HepG2 (cell line): ENCODE results near the gene C16orf78. TPM values are rescaled to one million over a fixed set of nuclear protein-coding genes. Genes with fewer than 3 reads are reported as not detected.

Experiments
- ATAC-seq: fragments of 200-7000 bp; cut with Tn5 transposase; 3 replicates; pipeline ENCODE4 v1.9.1; 2020; ENCODE audit warnings: mild to moderate bottlenecking, moderate library complexity
- BruUV-seq: library from RNA; stranded (reverse); fragments of 400-500 nt; replicated peaks from 2 replicates; lab custom pipeline; 2021; lab: Mats Ljungman, UMichigan
- CTCF ChIA-PET: fragments of 300-600 bp; formaldehyde crosslinking; extraction: SDS; loops from one replicate; lab custom pipeline; 2021; ENCODE audit warnings: low total read pairs, inconsistent platforms, low intra/inter-chr PET ratio; lab: Yijun Ruan, JAX
- POLR2A ChIA-PET: fragments of 350-600 bp; sonication (Branson Sonifier 250); formaldehyde crosslinking; loops from one replicate; lab custom pipeline; 2020; ENCODE audit warnings: antibody characterized with exemption, inconsistent platforms; lab: Yijun Ruan, JAX
- DNase-seq: peaks from one replicate; pipeline ENCODE4 v3.0.0-alpha.2; 2015; ENCODE audit warnings: low spot score
- FAIRE-seq: peaks from 3 replicates; lab custom pipeline; 2011; peaks lifted over from hg19 to GRCh38; lab: Jason Lieb, UNC
- H2AFZ ChIP-seq: one replicate; pipeline ENCODE4 v1.6.1; 2011; ENCODE audit warnings: low read length, inconsistent platforms
- H3K27ac ChIP-seq: fragments of 300-600 bp; 3 replicates; pipeline ENCODE4 v1.8.0; 2011; ENCODE audit warnings: mixed run types, mild to moderate bottlenecking, mixed read lengths, low read length, inconsistent platforms; ENCODE audit not compliant: insufficient read depth; ENCODE audit errors: extremely low read length
- H3K27me3 ChIP-seq, 2 experiments: fragments of 200-600 bp in 1 of 2; 2 replicates in 1 of 2; 3 replicates in 1 of 2; pipeline versions ENCODE4 v1.6.0 to v1.8.0; 2011; ENCODE audit warnings: low read length in 2 of 2, mild to moderate bottlenecking in 2 of 2, moderate library complexity in 2 of 2, inconsistent platforms in 1 of 2; ENCODE audit not compliant: insufficient read depth in 2 of 2, control insufficient read depth in 1 of 2
- H3K36me3 ChIP-seq, 2 experiments: fragments of 200-600 bp in 1 of 2; replicated peaks in 1 of 2; 2 replicates in 1 of 2; 3 replicates in 1 of 2; pipeline versions ENCODE4 v1.5.1 to v1.8.0; 2011; ENCODE audit warnings: low read length in 2 of 2, inconsistent platforms in 1 of 2; ENCODE audit not compliant: insufficient read depth in 2 of 2, control insufficient read depth in 1 of 2
- H3K4me1 ChIP-seq: 2 replicates; pipeline ENCODE4 v1.5.1; 2012; ENCODE audit warnings: low read length, inconsistent platforms; ENCODE audit not compliant: insufficient read depth
- H3K4me2 ChIP-seq: 2 replicates; pipeline ENCODE4 v1.6.0; 2011; ENCODE audit warnings: low read depth, low read length, inconsistent platforms
- H3K4me3 ChIP-seq, 3 experiments: fragments of 200-600 bp in 1 of 3; sonication (generic), shearing (Covaris generic) in 1 of 3; replicated peaks in 1 of 3; 2 replicates each; pipeline ENCODE4 v1.5.1; 2011 to 2016; ENCODE audit warnings: low read length in 3 of 3, inconsistent platforms in 2 of 3, low read depth in 2 of 3, mild to moderate bottlenecking in 2 of 3, control low read depth in 1 of 3, mixed read lengths in 1 of 3; ENCODE audit not compliant: insufficient read depth in 1 of 3
- H3K79me2 ChIP-seq: one replicate; pipeline ENCODE4 v1.6.1; 2011; ENCODE audit warnings: low read length, inconsistent platforms; ENCODE audit not compliant: insufficient read depth
- H3K9ac ChIP-seq: 2 replicates; pipeline ENCODE4 v1.6.0; 2011; ENCODE audit warnings: mild to moderate bottlenecking, low read depth, low read length, inconsistent platforms; ENCODE audit not compliant: insufficient read depth
- H3K9me3 ChIP-seq: 2 replicates; pipeline ENCODE4 v1.5.1; 2012; ENCODE audit warnings: mild to moderate bottlenecking, low read length
- H4K20me1 ChIP-seq: 2 replicates; pipeline ENCODE4 v1.6.0; 2011; ENCODE audit warnings: inconsistent platforms, mild to moderate bottlenecking, low read length, moderate library complexity; ENCODE audit not compliant: insufficient read depth
- SP1 ChIP-seq, 2 experiments: fragments of 450-650 bp in 1 of 2; sonication (generic) in 1 of 2; formaldehyde crosslinking in 1 of 2; IDR thresholded peaks; 2 replicates each; pipeline versions ENCODE4 v1.4.0 to v1.6.1; 2016 to 2020; ENCODE audit warnings: missing genetic modification reagents in 1 of 2
- ZBTB46 ChIP-seq: sonication (generic); formaldehyde crosslinking; IDR thresholded peaks from 2 replicates; pipeline ENCODE4 v1.4.0; 2020; ENCODE audit warnings: mild to moderate bottlenecking, missing genetic modification reagents, borderline replicate concordance
- ZBTB7A ChIP-seq: sonication (generic); formaldehyde crosslinking; IDR thresholded peaks from 2 replicates; pipeline ENCODE4 v1.8.0; 2022; ENCODE audit warnings: mild to moderate bottlenecking, missing genetic modification reagents
- ZNF121 ChIP-seq: sonication (generic); formaldehyde crosslinking; IDR thresholded peaks from 2 replicates; pipeline ENCODE4 v1.5.0; 2020; ENCODE audit warnings: mild to moderate bottlenecking, missing genetic modification reagents
- ZNF781 ChIP-seq: sonication (generic); formaldehyde crosslinking; IDR thresholded peaks from 2 replicates; pipeline ENCODE4 v1.5.1; 2020; ENCODE audit warnings: borderline replicate concordance, mild to moderate bottlenecking, missing genetic modification reagents; ENCODE audit errors: not compliant biosample characterization
- WGBS: methylation state at CpG from one replicate; pipeline ENCODE4 v1.1.6; 2017; ENCODE audit warnings: low lambda C conversion rate; 5-methylcytosine and 5-hydroxymethylcytosine counted together
- in situ Hi-C: cut with HindIII; loops from 2 replicates; pipeline ENCODE4 v1.10.0; 2017; ENCODE audit warnings: low pct_unique_long_range_greater_than_20kb; ENCODE audit not compliant: extremely low pct_ligation_motif_present
- intact Hi-C: fragments of 100-400 bp; cut with micrococcal nuclease; formaldehyde crosslinking; loops from one replicate; pipeline ENCODE4 v1.10.0; 2022; ENCODE audit not compliant: unreplicated experiment
- polyA plus RNA-seq, 8 experiments: library from polyadenylated mRNA; depleted of rRNA in 3 of 8; stranded (reverse) in 7 of 8; unstranded in 1 of 8; fragments of >200 nt; fragmentation: Illumina TruSeq in 4 of 8; extraction: Trizol in 4 of 8; gene quantifications; 2 replicates each; pipeline versions ENCODE4 v1.2.1 to v1.2.3, GENCODE V29; 2011 to 2016; ENCODE audit warnings: low read depth in 4 of 8, missing spikeins in 1 of 8, mixed read lengths in 1 of 8; ENCODE audit not compliant: insufficient read depth in 1 of 8
- total RNA-seq, 5 experiments: library from RNA; depleted of rRNA; stranded (reverse); fragments of >200 nt; fragmentation: Illumina TruSeq; extraction: Trizol; gene quantifications; 2 replicates each; pipeline ENCODE4 v1.2.3, GENCODE V29; 2016; ENCODE audit warnings: low read depth in 1 of 5
- TF ChIP-seq, protein P1 (sequence below): sonication (generic); formaldehyde crosslinking; IDR thresholded peaks from 2 replicates; pipeline ENCODE4 v1.8.0; 2022; ENCODE audit warnings: low read depth, missing genetic modification reagents

The C16orf78 gene
- total and polyA plus RNA-seq, 2 of the 13 experiments (the other 11 are each of a cell fraction or from before 2014, with no cell fraction given) = not detected

GRCh38 chr16:49417354-49417753, 43.8 kb downstream of the C16orf78 start:
- no peak overlapping the region for H3K4me3 ChIP-seq
- no peak overlapping the region for H3K9ac ChIP-seq
- BruUV-seq = no TSS peak
- peaks cover 0 to 16% of the 10 kb centered on the region in 2 experiments; a peak in 3 of 5 replicates for H3K27me3 ChIP-seq
- TF ChIP-seq ZBTB7A (CRISPR knock-in tag) (no peak), ZBTB46 (CRISPR knock-in tag) (no peak), SP1 (IDR thresholded peaks at IDR 0.05) (no peak), SP1 (CRISPR knock-in tag; IDR thresholded peaks at IDR 0.05) (no peak), ZNF121 (CRISPR knock-in tag) (0 out of 2 replicates have a peak, but pooled peaks have one; percentile 43), ZNF781 (CRISPR knock-in tag) (no peak)
- TF ChIP-seq, protein P1, sequence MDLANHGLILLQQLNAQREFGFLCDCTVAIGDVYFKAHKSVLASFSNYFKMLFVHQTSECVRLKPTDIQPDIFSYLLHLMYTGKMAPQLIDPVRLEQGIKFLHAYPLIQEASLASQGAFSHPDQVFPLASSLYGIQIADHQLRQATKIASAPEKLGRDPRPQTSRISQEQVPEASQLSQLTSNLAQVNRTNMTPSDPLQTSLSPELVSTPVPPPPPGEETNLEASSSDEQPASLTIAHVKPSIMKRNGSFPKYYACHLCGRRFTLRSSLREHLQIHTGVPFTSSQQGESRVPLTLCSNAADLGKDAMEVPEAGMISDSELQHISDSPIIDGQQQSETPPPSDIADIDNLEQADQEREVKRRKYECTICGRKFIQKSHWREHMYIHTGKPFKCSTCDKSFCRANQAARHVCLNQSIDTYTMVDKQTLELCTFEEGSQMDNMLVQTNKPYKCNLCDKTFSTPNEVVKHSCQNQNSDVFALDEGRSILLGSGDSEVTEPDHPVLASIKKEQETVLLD (CRISPR knock-in tag) = no peak
- in situ Hi-C loops = loop anchor here (10.0 kb wide), 1 partner anchor 507 kb away; no protein-coding TSS in a partner anchor
- ChIA-PET CTCF (no interaction called here), POLR2A (no interaction called here)
- no peak overlapping the region for H3K4me2 ChIP-seq
- no peak overlapping the region for H2AFZ ChIP-seq
- 32% methylated on average over 2 of the region's 2 CpGs for WGBS
- H3K27ac ChIP-seq = no peak overlapping the region
- H4K20me1 ChIP-seq = no peaks in the 10 kb centered on the region
- no peaks in the 10 kb centered on the region for H3K36me3 ChIP-seq
- intact Hi-C loops = no loop called here
- no peaks in the 10 kb centered on the region for H3K79me2 ChIP-seq
- no peak for ATAC-seq
- H3K9me3 ChIP-seq = no peaks in the 10 kb centered on the region
- H3K4me1 ChIP-seq = peaks cover 22% of the 10 kb centered on the region
- DNase-seq = no peak
- FAIRE-seq = no peak
